GM21737 (cell line): ENCODE results near the gene NPTN.

Experiments
- ATAC-seq: cut with Tn5 transposase; IDR thresholded peaks from one replicate; pipeline ENCODE4 v1.9.1; 2021; ENCODE audit warnings: mild to moderate bottlenecking, moderate library complexity; ENCODE audit not compliant: unreplicated experiment

Gene NPTN

DNA sequence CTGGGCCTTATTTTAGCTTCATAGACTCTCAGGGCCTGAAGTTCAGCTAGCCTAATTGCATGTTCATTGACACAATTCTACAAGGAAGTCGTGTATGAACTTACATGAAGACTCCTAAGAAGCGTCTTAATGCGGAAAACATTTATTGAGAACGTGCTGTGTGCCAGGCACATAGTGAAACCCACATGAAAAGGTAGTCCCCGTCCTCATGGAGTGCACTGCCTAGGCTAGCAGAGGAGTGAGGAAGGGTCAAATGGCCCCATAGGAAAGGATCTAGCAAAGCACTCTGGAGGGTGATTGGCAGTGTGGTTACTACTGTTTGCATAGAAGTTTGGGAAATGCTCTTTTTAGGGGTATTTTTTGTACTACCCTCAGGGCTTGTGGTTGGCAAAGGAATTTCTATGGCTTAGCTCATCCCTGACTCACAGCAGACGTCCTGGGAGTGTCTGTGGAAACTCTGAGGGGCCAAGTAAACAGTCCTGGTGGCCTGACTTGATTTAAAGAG, 854 bp upstream of the NPTN start:
- ATAC-seq, result no peak

DNA sequence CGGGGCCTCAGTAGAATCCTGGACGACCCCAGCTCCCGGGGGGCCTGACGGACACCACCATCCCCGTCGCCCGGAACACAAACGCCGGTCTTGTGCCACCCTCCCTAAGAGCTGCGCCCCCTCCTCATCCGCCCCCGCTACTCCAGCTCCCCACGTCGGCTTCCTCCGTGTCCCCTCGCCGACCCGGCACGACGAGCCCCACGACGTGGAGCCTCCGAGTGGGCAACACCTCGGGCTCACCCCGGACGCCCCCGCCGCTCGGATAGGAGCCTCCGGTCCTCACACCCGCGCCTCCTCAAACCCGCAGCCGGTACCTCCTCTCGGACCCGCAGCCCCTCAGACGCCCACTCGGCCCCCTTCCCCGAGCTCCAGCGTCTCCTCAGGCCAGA, 525 bp downstream of the NPTN start:
- ATAC-seq, result peak; percentile 5

DNA sequence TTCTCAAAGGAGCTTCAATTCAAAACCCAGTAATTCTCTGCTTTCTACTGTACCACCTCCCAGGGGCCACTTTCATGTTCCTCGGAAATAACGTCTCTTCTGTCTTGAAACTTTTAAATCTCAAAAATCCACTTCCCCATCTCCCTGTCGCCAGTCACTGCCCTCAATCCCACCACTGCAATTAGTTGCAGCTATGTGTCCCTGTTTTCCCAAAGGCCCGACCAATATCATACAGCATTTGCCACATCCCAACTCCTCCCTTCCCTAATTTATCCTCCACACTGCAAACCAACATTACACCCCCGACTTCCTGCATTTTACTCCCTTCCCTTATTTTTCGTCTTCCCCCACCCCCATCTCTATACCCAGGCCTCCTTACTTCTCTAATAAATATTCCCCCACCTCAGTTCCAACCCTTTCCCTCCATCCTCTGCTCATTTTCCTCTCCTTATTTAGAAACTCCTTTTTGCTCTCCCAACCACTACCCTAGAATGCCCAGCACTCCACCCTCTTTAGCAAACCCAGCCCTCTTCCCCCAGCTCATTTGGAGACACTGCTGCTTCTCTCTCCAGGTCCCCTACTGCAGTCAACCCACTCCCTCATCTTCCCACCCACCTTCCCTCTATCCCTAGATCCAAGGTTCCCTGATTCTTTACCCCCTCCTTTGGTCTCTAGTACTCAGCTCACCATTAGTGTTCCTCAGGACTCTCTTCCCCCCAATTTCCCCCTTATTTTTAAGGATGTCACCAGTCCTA, 1.1 kb downstream of the NPTN start:
- ATAC-seq, result no peak

DNA sequence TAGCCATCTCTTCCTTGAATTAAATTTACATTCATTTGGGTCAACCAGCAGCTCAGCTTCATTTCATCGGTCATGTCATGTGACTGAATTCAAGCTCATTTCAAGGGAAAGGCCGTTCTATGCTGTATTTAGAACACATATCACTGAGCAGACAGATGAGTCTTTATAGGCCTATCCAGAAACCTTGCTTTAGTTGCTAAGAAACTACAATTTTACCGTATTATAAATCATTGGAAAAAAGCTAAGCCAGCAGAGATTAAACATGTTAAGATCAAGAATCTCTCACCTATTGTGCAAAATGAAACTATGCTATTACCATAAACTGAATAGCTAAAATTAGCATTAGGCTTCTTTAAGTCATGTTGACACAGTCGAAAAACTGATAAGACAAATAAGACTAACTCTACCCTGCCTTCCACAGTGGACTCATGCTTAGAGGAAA, 2.2 kb downstream of the NPTN start:
- ATAC-seq, result no peak

DNA sequence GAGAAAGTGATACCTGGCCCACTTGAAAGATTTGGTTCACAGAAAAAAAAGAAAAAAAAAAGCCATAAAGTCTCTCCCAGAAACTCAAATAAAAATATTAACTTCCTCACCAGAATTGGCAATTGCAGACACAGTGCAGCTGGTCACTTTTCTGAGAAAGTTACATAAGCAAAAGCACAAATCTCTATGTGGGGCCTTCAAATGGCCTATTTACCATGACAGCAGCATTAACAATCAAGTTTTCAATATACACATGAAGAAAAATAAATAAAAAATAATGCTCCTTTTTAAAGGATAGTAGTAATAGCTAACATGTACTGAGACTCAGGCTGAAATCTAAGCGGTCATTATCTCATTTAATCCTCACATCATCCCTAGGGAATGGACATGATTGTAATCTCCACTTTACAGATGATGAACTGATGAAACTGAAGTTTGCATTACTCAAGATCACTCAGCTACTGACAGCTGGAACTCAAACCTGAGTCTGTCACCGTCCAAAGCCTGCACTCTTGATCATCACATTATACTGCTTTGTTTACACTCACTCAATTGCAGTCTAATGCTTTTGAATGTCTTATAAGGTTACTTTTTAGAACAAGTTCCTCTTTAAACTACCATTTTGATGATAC, 3.3 kb downstream of the NPTN start:
- ATAC-seq, result no peak

DNA sequence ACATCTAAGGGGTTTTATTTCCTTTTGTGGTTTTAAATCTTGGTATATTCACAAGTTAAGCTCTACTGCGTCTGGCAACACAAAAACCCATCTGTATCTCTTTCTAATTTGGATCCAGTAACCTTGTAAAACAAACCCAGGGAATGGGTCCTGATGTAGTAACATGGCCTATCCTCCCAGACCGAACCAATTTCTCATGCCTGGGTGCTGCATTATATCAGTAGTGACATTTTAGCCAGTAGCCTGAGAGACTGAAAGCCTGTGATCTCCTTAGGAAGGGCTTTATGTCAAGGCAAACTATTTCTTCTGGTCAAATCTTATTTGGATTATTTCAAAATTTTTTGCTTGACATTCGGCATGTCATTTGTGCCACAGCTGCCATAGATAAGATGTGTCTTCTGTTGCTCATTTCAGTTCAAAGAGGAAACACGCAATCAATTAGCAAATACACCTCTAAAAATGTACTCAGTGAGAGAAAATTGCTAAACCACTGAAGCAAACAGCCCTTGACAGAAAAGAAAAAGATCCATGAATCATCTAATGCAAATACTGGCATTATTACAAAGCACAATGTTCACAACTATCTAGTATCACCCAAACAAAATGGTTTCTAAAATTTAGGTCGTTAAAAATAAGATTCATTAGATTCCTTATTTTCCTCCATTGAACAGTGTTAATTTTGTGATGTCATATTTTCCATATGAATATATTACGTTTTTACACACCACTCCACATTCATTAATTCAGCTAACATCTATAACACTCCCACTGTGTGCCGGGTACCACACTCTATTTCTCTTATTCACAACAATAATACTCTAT, 4.0 kb downstream of the NPTN start:
- no peak for ATAC-seq

DNA sequence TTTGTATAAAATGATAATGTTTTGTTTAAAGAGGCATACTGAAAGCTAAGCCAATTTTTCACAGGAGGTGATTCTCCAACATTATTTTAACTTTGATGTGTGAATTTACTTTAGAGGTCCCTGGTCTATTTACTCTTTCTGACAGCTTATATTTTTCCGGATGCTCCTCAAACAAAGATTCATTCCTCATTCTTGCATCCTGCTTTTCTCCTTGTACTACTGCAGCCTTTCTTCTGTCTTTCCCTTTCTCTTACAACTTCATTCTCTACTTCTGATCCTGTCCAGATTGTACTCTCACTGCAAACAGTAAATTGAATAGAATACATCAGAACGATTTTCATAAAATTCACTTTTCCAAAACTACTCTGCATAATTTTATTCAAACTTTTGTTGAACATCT, 5.1 kb downstream of the NPTN start:
- no peak for ATAC-seq

DNA sequence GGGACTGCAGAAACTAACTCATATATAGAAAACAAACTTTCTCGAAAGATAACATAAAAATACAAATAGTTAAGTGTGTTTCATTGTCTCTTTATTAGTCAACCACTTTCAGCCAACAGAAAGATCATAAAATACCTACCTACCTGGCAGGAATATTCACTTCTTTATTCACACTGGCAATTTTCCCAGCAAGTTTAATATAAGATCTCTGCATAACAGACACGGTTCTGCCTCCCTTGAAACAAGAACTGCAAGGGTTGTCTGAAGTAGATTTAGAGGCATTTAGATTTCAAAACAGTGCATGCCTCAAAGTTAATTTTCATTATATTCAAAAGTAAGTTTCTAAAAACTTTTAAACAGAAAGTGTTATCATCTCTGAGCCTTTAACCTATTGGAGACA, 7.1 kb downstream of the NPTN start:
- no peak for ATAC-seq

DNA sequence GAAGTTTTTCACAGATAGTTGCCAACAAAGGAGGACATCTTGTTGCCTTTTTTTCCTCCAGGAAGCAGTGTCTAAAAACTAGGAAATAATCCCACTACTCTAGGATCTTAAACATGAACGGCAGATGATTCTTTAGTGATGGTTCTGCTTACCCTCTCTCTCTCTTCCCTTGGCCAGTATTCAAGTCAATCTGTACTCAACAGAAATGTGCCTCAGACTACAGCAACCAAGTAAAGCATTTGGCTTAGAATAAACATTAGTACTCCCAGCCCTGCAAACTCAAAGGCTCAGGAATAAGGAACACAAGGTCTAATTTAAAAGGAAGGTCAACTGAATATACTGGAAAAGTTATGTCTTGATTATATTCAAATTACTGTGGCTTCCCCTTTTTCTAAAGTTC, 8.7 kb downstream of the NPTN start:
- ATAC-seq, result no peak

DNA sequence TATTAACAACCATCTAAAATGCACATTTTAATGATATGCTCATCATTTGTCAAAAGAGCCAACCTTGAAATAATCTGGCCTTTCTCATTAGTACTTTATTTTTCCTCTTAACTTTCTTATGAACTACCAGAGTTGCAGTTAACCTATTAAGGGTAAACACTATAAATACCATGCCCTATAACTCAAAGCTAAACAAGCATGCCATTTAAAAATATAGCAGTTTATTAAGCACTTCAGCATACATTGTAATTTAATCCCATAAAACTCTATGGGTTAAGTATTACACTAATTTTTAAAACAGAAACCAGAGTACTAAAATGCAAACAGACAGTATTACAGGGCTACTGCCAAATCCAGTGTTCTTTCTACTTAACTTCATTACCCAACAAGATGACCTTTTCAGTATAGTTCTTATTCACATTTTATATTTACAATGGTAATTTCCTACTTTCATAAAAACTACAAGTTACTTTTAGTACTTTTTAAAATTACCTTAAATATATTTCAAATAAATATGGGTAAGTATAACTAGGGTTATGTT, 11.8 kb downstream of the NPTN start:
- ATAC-seq, result no peak

DNA sequence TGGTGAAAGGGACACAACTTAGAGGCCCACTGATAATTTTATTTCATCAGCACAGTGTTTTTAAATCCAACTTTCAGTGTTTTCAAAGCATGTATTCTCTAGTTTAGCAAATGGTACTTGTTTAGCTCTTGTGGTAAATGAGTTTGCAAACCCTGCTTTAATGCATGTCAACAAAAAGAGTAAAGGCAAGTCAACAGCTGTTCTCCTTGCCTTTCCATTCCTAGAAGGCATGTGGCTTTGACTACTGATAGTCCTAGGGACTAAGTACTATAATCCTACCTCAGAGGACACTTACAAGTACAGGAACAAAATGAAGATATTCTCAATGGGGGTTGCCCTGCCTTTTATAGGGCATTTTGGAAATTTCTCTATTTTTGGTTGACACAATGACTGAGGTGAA, 13.1 kb downstream of the NPTN start:
- ATAC-seq, result no peak

DNA sequence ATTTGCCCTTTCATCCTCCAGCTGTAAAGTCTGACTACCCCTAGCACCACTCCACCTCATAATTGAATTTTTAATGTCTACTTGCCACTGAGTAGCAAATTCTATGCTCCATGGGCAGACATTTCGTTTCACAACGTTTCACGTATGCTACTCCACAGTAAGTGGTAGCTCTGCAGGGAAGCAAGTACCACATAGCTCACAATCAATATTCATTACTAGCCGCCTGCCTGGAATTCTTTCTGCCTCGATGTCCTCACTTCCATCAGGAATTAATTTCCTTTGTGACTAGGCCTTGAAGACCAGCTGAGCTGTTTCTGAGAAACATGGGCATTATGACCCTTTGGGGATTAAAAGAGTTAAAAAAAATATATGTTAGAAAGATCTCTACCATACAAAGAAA, 15.3 kb downstream of the NPTN start:
- ATAC-seq, result no peak

DNA sequence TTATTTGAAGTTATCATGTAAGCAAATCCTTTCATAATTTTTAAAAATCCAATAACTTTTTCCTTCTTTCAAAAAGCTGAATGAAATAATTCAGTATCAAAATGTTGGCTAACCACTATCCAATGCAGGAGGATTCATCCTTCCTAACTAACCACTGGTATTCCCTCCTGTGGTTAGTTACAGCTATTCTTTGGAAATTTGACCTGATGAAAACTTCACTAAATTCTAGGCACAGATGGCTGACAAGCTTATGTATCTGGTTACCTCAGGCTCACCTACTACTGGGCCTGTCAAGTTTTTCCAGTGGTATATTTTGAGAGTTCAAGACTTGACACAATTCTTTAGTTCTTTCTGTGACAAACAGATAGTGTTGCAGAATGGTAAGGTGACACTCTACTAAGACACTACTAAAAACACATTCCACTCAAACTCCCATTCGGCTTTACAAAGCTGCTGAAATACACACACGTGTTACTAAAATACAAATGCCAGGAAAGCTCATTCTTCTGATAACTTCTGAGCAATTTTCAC, 15.8 kb downstream of the NPTN start:
- no peak for ATAC-seq

DNA sequence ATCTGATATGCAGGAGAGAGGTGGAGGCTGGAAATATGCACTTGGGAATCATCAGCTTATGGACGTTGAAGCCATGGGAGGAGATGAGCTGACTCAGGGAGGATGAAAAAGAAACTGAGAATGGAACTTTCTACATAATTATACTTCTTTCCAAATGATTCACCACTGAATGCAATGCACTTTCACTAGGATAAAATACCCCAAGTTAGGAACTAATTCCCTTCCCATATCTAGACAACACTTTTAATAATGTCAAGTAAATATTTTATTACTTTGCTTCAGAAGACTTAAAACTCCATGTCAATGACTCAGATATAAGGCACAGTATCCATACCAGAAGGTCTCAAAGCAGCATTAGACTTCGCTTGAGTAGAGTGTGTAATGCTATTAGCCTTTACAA, 24.2 kb downstream of the NPTN start:
- ATAC-seq, result no peak

DNA sequence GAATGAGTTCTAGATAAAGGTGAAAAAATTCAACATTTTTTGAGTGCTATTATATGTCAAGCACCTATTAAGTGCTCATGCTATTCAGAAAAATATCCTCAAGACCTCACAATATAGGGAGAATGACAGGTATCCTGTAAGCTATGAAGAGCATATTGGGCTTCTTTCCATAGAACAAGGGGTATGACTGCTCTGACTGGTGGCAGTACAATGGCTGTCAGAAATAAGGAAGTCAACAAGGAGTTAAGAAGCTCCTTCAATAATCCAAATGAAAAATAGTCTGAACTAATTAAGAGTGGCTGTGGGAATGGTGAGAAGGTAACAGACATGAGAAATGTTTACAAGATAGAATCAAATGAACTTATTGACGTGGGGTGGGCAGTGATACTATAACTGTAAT, 24.7 kb downstream of the NPTN start:
- ATAC-seq, result no peak

DNA sequence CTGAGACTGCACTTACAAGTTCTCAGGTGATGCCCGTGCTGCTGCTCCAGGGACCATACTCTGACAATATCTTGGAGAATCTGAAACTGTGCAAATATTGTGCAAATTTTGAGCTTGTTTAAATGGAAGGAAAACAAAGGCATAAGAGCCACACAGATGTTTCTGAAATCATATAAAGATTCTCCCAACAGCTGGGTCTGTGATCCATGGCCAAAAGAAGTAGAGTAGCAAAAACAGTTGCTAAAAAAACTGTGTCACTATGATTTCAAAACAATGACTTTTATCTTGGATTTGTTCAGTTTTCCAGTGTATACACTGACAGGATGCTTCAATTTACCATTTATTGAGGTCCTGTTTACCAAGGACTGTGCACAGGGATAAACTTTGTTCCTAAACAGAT, 25.3 kb downstream of the NPTN start:
- no peak for ATAC-seq

DNA sequence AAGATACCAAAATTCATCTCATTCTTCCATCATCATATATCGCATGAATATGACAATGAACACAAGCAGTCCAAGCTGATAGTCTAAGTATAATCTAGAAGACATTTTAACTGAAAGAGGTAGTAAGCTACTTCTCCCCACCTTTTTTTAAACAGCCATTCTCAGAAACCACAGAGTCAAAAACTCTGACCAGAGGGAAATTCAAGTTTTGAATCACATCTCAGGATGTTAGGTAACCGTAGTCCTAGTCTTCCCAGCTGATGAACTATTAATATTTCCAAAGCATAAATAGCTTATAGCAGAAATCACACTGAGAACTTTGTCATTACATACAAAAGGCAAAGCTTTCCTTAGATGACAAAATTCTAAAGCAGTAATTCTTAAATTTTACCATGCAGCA, 25.8 kb downstream of the NPTN start:
- no peak for ATAC-seq

DNA sequence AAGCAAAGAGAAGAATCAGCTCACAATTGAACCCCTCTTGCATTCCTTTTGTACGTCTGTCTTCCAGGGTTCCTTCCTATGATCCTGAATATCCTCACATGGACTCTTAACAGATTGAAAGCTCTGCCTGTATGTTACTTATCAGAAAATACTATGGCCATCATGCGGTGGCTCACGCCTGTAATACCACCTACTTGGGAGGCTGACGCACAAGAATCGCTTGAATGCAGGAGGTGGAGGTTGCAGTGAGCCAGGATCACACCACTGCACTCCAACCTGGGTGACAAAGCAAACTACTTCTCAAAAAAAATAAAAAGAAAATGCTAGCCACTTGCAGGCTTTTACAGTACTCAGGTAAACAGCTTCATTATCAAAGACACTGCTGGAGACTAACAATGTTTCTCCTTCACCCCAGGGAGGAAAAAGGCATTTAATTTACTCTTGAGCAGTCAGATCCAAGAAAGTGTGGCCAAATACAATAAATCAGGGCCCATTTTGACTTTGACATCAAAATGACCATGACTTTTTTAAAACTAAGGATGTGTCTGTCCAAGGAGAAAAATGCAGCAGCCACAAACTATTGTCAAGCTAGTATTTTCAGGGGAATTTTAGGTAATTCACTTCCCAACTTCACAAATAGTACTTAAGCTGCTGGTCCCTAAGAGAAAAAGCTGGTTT, 27.3 kb downstream of the NPTN start:
- no peak for ATAC-seq

DNA sequence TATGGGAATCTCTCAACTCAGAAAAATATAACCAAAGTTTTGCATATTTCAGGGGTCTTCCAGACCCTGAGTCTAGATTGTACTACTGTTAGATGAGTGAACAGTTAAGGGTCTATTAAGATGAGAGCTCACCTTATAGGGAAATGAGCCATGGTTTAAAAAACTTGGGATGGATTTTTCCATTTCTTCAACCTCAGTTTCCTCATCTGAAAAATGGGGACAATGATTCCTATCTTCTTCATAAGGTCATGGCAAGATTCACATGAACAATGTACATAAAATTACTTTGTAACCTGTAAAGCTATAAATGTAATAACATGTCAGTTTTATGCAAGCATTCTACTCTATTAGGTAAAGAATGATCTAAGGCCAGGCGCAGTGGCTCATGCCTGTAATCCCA, 28.7 kb downstream of the NPTN start:
- no peak for ATAC-seq

DNA sequence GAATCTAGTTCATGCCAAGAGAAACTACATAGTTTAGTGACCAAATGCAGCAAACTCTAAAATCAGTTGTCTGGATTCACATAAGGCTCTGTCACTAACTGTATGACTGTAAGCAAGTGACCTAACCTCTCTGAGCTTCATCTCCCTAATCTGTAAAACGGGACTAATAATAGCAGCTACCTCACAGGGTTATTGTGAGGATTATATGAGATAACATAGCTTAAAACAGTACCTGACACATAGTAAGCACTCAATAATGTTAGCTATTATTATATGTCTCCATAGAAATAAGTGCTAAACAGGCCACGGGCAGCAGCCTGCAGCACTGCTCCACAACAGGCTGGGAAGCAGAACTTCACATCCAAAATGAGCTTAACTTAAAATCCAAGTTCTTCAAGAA, 30.2 kb downstream of the NPTN start:
- ATAC-seq, result no peak

DNA sequence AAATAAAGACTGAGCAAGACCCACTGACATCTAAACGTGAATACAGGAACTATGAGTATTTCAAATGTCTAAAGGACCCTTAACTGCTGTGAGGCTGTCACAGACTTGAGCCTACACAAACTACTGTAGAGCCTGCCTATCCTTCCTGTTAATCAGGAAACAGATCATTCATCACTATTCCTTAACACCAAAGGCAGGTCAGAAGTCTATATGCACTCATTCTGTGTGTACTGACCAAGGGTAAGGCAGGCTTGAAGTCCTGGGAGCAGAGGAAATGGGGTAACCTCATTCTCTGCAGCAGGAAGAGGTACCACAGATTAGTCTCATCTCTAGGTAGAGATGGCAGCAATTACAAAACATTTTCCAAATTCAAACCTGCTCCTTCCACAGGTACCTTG, 30.7 kb downstream of the NPTN start:
- ATAC-seq, result no peak
